A172 (cell line): ENCODE results near the gene OPCML. TPM values are rescaled to one million over a fixed set of nuclear protein-coding genes. Genes with fewer than 3 reads are reported as not detected.

ENCODE experiments used
- DNase-seq: peaks from one replicate; pipeline ENCODE4 v3.0.0-alpha.2; 2015; ENCODE audit warnings: low spot score
- total RNA-seq: library from RNA; depleted of rRNA; stranded (reverse); fragments of >200 nt; shearing (Covaris generic); gene quantifications from 2 replicates; pipeline ENCODE4 v1.2.3, GENCODE V29; 2014

OPCML gene
- total RNA-seq, 1 experiment from 2014 or later, result not detected

DNA sequence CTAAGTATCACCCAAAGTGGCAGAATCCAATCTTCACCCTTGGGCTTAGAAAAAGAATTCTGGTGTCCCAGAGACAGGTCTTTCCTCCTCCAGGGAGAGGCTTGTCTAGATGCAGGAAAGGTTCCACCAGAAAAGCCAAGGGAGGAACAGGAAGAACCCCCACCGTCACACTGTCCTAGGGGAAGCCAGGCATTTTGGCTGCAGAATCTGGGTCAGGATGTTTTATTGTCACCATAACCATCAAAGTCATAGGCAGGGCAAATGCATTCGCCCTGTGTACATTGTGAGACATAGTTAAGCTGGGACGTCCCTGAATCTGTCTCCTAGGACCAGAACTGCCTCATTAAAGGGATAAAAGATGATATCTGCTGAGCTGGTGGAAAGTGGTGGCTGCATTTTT is 590.5 kb downstream of the OPCML start:
- DNase-seq, result no peak

GRCh38 chr11:132941024-132941646 is 591.2 kb downstream of the OPCML start:
- DNase-seq, result peak; percentile 12

- DNase-seq, result no peak
Observed at GRCh38 chr11:132937016-132937415, 595.3 kb downstream of the OPCML start.

- DNase-seq, result no peak
Observed at GRCh38 chr11:132935383-132935782, 596.9 kb downstream of the OPCML start.

DNA sequence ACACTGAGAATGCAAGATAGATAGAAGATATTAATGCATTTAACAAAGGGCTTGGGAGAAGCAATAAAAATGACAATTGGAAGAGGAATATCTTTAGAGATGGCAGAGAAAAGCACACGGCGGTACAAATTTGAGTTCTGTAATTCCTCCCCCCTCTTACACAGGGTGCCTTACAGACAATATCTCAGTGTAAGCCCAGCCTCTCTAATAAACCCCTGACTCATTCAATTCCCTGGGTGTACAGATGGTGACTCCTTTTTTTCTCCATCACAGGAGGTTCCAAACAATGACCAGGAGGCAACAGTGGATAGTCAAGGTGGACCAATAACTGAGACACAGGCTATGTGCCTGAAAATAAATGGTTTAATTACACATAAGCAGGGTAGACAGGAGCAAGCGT is 598.6 kb downstream of the OPCML start:
- no peak for DNase-seq

DNA sequence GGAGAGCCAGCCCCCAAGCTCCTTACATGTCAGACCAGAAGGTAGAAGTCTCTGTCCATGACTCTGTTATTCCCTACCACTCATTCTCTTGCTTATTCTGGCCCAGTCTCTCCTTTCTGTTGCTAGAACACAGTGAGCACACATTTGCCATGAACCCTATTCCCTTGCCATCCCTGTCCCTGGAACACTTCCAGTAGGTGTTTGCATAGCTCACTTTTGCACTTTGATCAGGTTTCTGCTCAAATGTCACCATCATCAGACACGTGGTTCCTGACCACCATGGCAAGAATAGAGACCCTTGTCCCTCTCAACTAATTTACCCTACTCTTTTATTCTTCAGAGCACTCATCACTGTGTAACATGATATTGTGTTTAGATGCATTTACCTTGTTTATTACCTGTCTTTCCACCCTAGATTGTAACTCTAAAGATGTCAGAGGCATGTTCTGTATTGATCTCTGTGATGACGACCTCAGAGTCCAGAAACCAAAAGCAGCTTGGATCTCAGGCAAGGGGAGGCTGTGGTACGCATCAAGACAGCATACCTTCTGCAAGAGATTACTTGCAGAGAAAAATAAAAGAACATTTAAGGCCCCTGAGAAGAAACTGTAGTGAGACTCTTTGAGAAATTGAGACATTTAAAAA is 606.4 kb downstream of the OPCML start:
- DNase-seq, result no peak

GRCh38 chr11:132921597-132921996 is 610.7 kb downstream of the OPCML start:
- DNase-seq, result no peak

GRCh38 chr11:132920451-132921096 is 611.7 kb downstream of the OPCML start:
- no peak for DNase-seq

DNA sequence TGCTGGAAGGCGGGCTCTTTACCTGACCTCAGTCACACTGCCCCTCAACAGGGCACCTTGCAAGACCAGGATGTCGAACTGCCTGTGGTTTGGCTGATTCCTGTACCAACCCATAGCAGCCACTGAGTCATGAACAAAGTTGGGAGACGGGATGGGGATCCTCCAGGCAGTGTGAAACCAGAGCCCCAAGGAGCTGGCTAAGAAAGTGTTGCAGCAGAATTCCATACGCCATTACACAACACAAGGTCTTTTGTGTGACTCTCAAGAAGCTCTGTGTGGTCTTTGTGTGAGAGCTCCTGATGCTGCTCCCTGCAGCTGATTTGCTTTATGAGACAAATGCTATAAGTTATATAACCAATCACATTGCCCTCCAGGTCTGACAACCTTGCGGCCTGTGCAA is 617.7 kb downstream of the OPCML start:
- no peak for DNase-seq

GRCh38 chr11:132913886-132914285 is 618.4 kb downstream of the OPCML start:
- DNase-seq, result no peak

- no peak for DNase-seq
Observed at GRCh38 chr11:132913295-132913694, 619.0 kb downstream of the OPCML start.

DNA sequence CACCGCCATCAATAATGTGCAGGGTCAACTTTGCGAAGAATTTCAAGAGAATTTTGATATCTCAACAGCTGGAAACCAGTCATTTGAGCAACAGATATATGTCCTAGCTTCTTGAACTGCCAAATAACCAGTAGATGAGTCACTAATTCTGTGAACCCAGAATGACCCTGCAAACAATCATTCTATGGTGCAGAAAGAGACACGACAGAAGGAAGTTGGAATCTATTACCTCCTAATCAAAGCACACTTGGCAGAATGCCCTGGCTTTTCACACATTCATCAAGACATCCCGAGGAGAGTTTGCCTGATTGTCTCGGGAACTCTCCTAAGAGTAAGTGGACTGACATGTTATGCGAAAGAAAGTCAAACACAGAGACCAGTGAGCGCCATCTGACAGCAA is 621.1 kb downstream of the OPCML start:
- DNase-seq, result peak; percentile 46

DNA sequence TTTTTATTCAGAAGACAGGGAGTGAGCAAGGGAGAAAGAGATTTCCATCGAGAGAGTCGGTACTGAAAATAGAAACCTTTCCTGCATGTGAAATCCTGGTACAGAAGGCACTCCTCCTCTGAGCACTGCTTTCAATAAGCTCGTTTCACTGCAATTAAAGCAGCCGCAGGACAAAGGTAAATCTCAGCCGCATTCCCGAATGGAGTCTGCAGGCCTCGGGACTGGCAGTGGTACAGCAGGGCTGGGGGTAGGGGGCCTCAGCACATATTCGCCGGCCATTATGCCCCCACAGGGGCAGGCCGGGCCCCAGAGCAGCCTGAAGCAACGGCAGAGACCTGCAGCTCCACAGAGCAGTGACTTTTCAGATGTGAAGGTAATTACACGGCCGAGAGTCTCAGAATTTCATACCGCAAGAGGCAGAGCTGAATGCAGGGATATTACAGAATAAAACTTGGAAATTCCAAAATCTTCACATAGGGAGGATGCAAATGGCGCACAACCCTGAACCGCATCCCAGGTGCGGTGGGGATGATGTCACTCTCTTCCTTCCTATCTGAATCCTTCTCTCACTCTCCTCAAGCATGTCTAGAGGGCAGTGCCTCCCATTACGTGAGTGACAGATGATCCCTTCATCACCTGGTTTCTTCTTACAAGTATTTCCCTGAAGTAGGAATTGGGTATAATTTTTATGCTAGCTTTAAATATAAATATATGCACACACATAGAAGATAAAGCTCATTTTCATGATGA is 622.1 kb downstream of the OPCML start:
- DNase-seq, result no peak

DNA sequence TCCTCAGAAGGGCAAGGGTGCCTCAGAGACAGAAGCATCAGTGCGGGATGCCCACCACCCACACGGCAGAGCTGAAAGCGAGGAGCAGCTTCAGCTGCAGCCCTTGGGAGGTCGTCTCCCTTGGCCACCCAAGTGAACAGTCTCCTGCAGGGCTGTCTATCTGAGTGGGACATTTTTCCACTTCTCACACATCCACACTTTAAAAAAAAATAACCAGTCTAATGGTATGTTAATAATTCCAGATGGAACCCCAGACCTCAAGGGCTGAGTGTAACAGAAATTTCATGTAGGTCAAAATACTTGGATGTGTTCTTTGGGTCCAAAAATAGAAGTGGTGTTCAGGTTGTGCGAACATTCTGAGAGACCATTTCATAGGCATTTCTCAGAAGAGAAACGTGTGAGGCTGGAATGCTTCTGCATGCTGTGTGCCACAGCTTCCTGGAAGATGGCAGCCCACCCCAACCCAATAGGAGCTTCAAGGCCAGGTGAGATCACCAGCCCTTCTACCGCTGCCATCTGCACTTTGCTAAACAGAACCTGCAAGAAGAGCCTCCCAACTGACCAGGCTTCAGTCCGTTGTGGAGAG is 623.2 kb downstream of the OPCML start:
- DNase-seq, result no peak

DNA sequence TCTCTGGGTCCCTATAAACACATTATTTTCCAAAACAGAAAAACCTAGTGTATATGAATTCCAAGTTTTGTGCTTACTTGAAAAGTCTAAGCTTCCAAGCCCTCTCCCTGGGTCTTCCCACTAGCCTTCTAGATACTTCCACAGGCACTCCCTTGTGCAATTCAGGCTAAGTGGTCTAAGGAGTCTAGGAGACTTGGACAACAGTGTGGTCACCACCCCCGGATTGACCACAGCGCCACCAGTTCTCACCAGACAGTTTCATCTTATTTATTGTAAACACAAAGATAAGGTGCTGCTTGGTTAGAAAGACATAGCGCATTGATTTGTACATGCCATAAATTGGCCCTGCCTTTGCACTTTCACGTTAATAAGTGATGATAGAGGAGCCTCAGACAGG is 623.9 kb downstream of the OPCML start:
- no peak for DNase-seq

GRCh38 chr11:132907651-132908413 is 624.5 kb downstream of the OPCML start:
- DNase-seq, result no peak

DNA sequence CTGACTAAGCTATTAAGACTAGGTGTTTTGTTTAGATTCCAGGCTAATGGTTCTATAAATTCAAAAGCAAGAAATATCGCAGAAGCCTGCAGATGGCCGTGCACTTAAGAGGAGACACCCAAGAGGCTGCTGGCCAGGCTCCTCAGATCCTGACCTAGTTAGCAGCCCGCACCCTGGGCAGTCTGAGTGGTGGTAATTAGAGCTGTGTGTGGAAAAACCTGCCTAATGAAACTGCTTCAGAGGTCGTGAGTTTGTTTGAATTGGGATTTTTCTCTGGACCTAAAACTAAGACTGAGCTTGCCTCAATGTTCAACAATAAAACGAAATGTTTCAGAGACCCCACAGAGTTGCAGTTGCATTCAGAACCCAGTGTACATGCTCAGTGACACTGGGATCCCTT is 627.7 kb downstream of the OPCML start:
- DNase-seq, result no peak

GRCh38 chr11:132904091-132904490 is 628.2 kb downstream of the OPCML start:
- no peak for DNase-seq

GRCh38 chr11:132901638-132902471 is 630.4 kb downstream of the OPCML start:
- DNase-seq, result no peak

GRCh38 chr11:132898676-132899075 is 633.6 kb downstream of the OPCML start:
- DNase-seq, result no peak

DNA sequence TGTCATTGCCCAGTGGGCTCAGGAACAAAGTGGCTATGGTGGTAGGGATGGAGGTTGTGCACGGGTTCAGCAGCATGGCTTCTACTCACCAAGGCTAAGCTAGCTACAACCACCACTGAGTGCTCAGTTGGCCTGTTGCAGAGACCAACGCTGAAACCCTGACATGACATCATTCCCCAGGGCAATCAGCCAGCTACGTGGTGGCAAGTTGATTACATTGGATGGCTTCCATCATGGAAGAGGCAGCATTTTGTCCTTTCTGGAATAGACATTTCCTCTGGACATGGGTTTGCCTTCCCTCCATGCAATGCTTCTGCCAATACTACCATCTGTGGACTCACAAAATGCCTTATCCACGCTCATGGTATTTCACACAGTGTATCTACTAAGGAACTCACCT is 634.3 kb downstream of the OPCML start:
- no peak for DNase-seq
